Raji (cell line): ENCODE results near the gene ACAP1.

Experiments used
- POLR2A ChIP-seq: IDR thresholded peaks from 2 replicates; pipeline ENCODE4 v1.6.1; 2011; ENCODE audit warnings: low read depth, low read length, control low read depth; ENCODE audit not compliant: insufficient read depth

Gene ACAP1

GRCh38 chr17:7383742-7384488 lies 47.6 kb downstream of the ACAP1 start:
- TF ChIP-seq POLR2A: no peak; the same call in 1 of the 2 replicates

GRCh38 chr17:7384489-7385081 lies 48.3 kb downstream of the ACAP1 start:
- no peak for TF ChIP-seq POLR2A

GRCh38 chr17:7388856-7389255 lies 52.5 kb downstream of the ACAP1 start:
- no peak for TF ChIP-seq POLR2A

GRCh38 chr17:7389924-7390910 lies 53.9 kb downstream of the ACAP1 start:
- no peak for TF ChIP-seq POLR2A

GRCh38 chr17:7391307-7391706 lies 55.0 kb downstream of the ACAP1 start:
- no peak for TF ChIP-seq POLR2A

- TF ChIP-seq POLR2A: no peak
Measured at GRCh38 chr17:7392696-7393612, 56.6 kb downstream of the ACAP1 start.

GRCh38 chr17:7393613-7394451 lies 57.5 kb downstream of the ACAP1 start:
- TF ChIP-seq POLR2A: no peak

GRCh38 chr17:7394452-7395191 lies 58.3 kb downstream of the ACAP1 start, which contains the start of gene PLSCR3:
Gene PLSCR3, minus strand, starts transcription at chr17:7394525. Its CDS starts 415 bp downstream, at chr17:7394110.
- peak; percentile 79 for TF ChIP-seq POLR2A

- 0 out of 2 replicates have a peak, but pooled peaks have one; percentile 28 for TF ChIP-seq POLR2A
Measured at GRCh38 chr17:7396147-7396546, 59.8 kb downstream of the ACAP1 start.

GRCh38 chr17:7398612-7399011 lies 62.3 kb downstream of the ACAP1 start:
- TF ChIP-seq POLR2A: peak; percentile 2; the same call in 1 of the 2 replicates
